SU-DHL-6 (cell line): ENCODE data around the gene EPB41L4A.
"Not testable (repeated sequence)": the region's sequence is repeated elsewhere in the genome, so short reads cannot be mapped to it uniquely, and the experiment has no call there.

ENCODE experiments used
- H2AFZ ChIP-seq: fragments of 200-600 bp; sonication (generic); 2 replicates; pipeline ENCODE4 v1.6.1; 2014; ENCODE audit warnings: low read depth, mild to moderate bottlenecking, moderate library complexity, mixed read lengths, antibody characterized with exemption, low read length; ENCODE audit not compliant: severe bottlenecking
- H3F3A ChIP-seq: fragments of 200-600 bp; shearing (Covaris generic); 2 replicates; pipeline ENCODE4 v1.6.0; 2016; ENCODE audit warnings: antibody characterized with exemption, mild to moderate bottlenecking; ENCODE audit not compliant: insufficient read depth
- H3K27ac ChIP-seq: fragments of 200-600 bp; sonication (generic); 2 replicates; pipeline ENCODE4 v1.5.1; 2016; ENCODE audit warnings: low read depth, mild to moderate bottlenecking, low read length, moderate library complexity, mixed read lengths
- H3K27me3 ChIP-seq: fragments of 200-600 bp; sonication (generic), shearing (Covaris generic); 2 replicates; pipeline ENCODE4 v1.6.0; 2014; ENCODE audit warnings: mild to moderate bottlenecking, low read length
- H3K36me3 ChIP-seq: fragments of 200-600 bp; sonication (generic); 2 replicates; pipeline ENCODE4 v1.6.1; 2014; ENCODE audit warnings: mild to moderate bottlenecking, low read length, mixed read lengths
- H3K4me2 ChIP-seq: fragments of 300-600, 200-600 bp; shearing (Covaris generic), sonication (generic); 2 replicates; pipeline ENCODE4 v1.6.0; 2014; ENCODE audit warnings: low read length, low read depth, mild to moderate bottlenecking; ENCODE audit not compliant: poor library complexity, severe bottlenecking
- H3K4me3 ChIP-seq: fragments of 200-600 bp; sonication (generic); 2 replicates; pipeline ENCODE4 v1.5.1; 2014; ENCODE audit warnings: antibody characterized with exemption, low read length, mild to moderate bottlenecking, mixed read lengths; ENCODE audit not compliant: insufficient read depth, poor library complexity, severe bottlenecking
- H3K79me2 ChIP-seq: fragments of 200-600 bp; sonication (generic); 2 replicates; pipeline ENCODE4 v1.6.1; 2014; ENCODE audit warnings: mild to moderate bottlenecking, low read length, moderate library complexity; ENCODE audit not compliant: insufficient read depth
- H3K9ac ChIP-seq: fragments of 200-600 bp; sonication (generic); 2 replicates; pipeline ENCODE4 v1.7.0; 2014; ENCODE audit warnings: mild to moderate bottlenecking, low read length
- H3K9me2 ChIP-seq: fragments of 200-600 bp; sonication (generic); replicated peaks from 2 replicates; pipeline ENCODE4 v1.6.1; 2014; ENCODE audit warnings: low read length; ENCODE audit not compliant: insufficient read depth
- H3K9me3 ChIP-seq: fragments of 200-600 bp; sonication (generic); 2 replicates; pipeline ENCODE4 v1.6.1; 2014; ENCODE audit warnings: low read length, mixed read lengths; ENCODE audit not compliant: insufficient read depth
- H4K20me1 ChIP-seq: fragments of 200-600 bp; sonication (generic); 2 replicates; pipeline ENCODE4 v1.6.1; 2014; ENCODE audit warnings: low read depth, mild to moderate bottlenecking, antibody characterized with exemption, low read length, moderate library complexity, mixed read lengths
- CTCF ChIP-seq: fragments of 200-600 bp; sonication (generic); IDR thresholded peaks from one replicate; pipeline ENCODE4 v1.5.1; 2017; ENCODE audit warnings: antibody characterized with exemption, mild to moderate bottlenecking, low read length, moderate library complexity; ENCODE audit not compliant: insufficient read depth, poor library complexity, severe bottlenecking
- EZH2phosphoT487 ChIP-seq: fragments of 200-600 bp; sonication (generic), shearing (Covaris generic); conservative IDR thresholded peaks from 2 replicates; pipeline ENCODE4 v1.6.1; 2018; ENCODE audit warnings: mild to moderate bottlenecking, antibody characterized with exemption, low read length, moderate library complexity, mixed read lengths

The EPB41L4A gene

DNA sequence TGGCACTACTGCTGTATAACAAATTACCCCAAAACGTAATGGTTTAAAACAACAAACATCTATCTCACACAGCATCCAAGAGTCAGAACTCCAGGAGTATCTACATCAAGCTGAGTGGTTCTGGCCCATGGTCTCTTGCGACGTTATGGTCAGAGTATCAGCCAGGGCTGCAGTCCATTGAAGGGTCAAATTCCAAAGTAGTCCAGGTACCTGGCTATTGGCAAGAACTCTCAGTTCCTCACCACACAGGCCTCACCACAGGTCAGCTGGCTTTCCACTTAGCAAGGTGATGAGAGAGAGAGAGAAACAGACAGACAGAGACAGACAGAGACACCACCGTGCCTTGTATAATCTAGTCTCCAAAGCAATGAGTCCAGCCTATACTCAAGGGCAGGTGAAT, 22.6 kb downstream of the EPB41L4A start:
- Histone ChIP-seq H3K27ac (no peak overlapping the region), H3K79me2 (no peaks in the 10 kb centered on the region), H3K9ac (no peak overlapping the region), H2AFZ (no peak overlapping the region), H3K36me3 (no peaks in the 10 kb centered on the region), H3K27me3 (no peaks in the 10 kb centered on the region), H3K4me3 (no peak overlapping the region), H3K4me2 (no peak overlapping the region), H3K9me2 (no peaks in the 10 kb centered on the region), H3F3A (no peaks in the 10 kb centered on the region), H3K9me3 (no peaks in the 10 kb centered on the region), H4K20me1 (no peaks in the 10 kb centered on the region)
- TF ChIP-seq EZH2phosphoT487 (no peak), CTCF (no peak)

- not testable (repeated sequence) for H3K4me2 ChIP-seq, H3K9ac ChIP-seq, H4K20me1 ChIP-seq, H3K36me3 ChIP-seq, H3K27me3 ChIP-seq, H2AFZ ChIP-seq, H3K9me3 ChIP-seq, H3K79me2 ChIP-seq, H3K9me2 ChIP-seq, H3K27ac ChIP-seq, H3K4me3 ChIP-seq, H3F3A ChIP-seq
Measured at GRCh38 chr5:112395299-112395698, 23.8 kb downstream of the EPB41L4A start.

GRCh38 chr5:112390327-112390726, 28.8 kb downstream of the EPB41L4A start:
- no peaks in the 10 kb centered on the region for H3F3A ChIP-seq
- no peak overlapping the region for H2AFZ ChIP-seq
- H3K9ac ChIP-seq, result no peak overlapping the region
- H3K79me2 ChIP-seq, result no peaks in the 10 kb centered on the region
- no peaks in the 10 kb centered on the region for H3K27me3 ChIP-seq
- no peaks in the 10 kb centered on the region for H3K9me2 ChIP-seq
- H3K9me3 ChIP-seq, result no peaks in the 10 kb centered on the region
- H3K36me3 ChIP-seq, result no peaks in the 10 kb centered on the region
- no peak overlapping the region for H3K4me2 ChIP-seq
- no peaks in the 10 kb centered on the region for H4K20me1 ChIP-seq
- no peak overlapping the region for H3K4me3 ChIP-seq
- TF ChIP-seq CTCF (no peak), EZH2phosphoT487 (no peak)
- no peak overlapping the region for H3K27ac ChIP-seq

GRCh38 chr5:112388739-112389138, 30.3 kb downstream of the EPB41L4A start:
- no peak overlapping the region for H3K9ac ChIP-seq
- no peaks in the 10 kb centered on the region for H3K9me2 ChIP-seq
- H4K20me1 ChIP-seq, result no peaks in the 10 kb centered on the region
- H3K27ac ChIP-seq, result no peak overlapping the region
- H3K36me3 ChIP-seq, result no peaks in the 10 kb centered on the region
- no peak for TF ChIP-seq EZH2phosphoT487
- TF ChIP-seq CTCF, result no peak
- no peak overlapping the region for H3K4me2 ChIP-seq
- no peaks in the 10 kb centered on the region for H3K79me2 ChIP-seq
- H3K27me3 ChIP-seq, result no peaks in the 10 kb centered on the region
- no peak overlapping the region for H3K4me3 ChIP-seq
- no peak overlapping the region for H2AFZ ChIP-seq
- no peaks in the 10 kb centered on the region for H3F3A ChIP-seq
- no peaks in the 10 kb centered on the region for H3K9me3 ChIP-seq
